Endothelial cell (in vitro differentiated cells): ENCODE measurements around the gene RPL31. TPM values are rescaled to one million over a fixed set of nuclear protein-coding genes. Genes with fewer than 3 reads are reported as not detected.

ENCODE experiments used
- DNase-seq: peaks from one replicate; pipeline ENCODE4 v3.0.0; 2021; ENCODE audit warnings: low spot score
- H3K27ac Mint-ChIP-seq: one replicate; pipeline ENCODE4 v1.8.0; 2021; ENCODE audit warnings: mixed read lengths, inconsistent platforms; ENCODE audit not compliant: unreplicated experiment
- H3K27me3 Mint-ChIP-seq: one replicate; pipeline ENCODE4 v1.8.0; 2021; ENCODE audit warnings: mild to moderate bottlenecking, moderate library complexity, mixed read lengths, inconsistent platforms; ENCODE audit not compliant: unreplicated experiment
- H3K36me3 Mint-ChIP-seq: one replicate; pipeline ENCODE4 v1.8.0; 2021; ENCODE audit warnings: mild to moderate bottlenecking, low read depth, mixed read lengths, inconsistent platforms; ENCODE audit not compliant: unreplicated experiment
- H3K4me1 Mint-ChIP-seq: one replicate; pipeline ENCODE4 v1.8.0; 2021; ENCODE audit warnings: mild to moderate bottlenecking, mixed read lengths, inconsistent platforms; ENCODE audit not compliant: unreplicated experiment
- H3K4me3 Mint-ChIP-seq: one replicate; pipeline ENCODE4 v1.8.0; 2021; ENCODE audit warnings: mild to moderate bottlenecking, mixed read lengths, inconsistent platforms; ENCODE audit not compliant: unreplicated experiment
- H3K9me3 Mint-ChIP-seq: one replicate; pipeline ENCODE4 v1.8.0; 2021; ENCODE audit warnings: mixed read lengths, inconsistent platforms; ENCODE audit not compliant: unreplicated experiment
- total RNA-seq: library from RNA; stranded (reverse); fragmentation: NEBNext Ultra II Directional; extraction: Animal tissue kit (Norgen Biotek cat#: 25700); gene quantifications from one replicate; pipeline ENCODE4 v1.2.1, GENCODE V29; 2021; ENCODE audit not compliant: unreplicated experiment
- TF ChIP-seq, protein P1 (sequence below): fragments of 200-600 bp; sonication (generic); IDR thresholded peaks from one replicate; pipeline ENCODE4 v1.5.0; 2021; ENCODE audit warnings: antibody characterized with exemption; ENCODE audit not compliant: unreplicated experiment

The RPL31 gene
- total RNA-seq, 1 donor from 2014 or later = 1,589 TPM

DNA sequence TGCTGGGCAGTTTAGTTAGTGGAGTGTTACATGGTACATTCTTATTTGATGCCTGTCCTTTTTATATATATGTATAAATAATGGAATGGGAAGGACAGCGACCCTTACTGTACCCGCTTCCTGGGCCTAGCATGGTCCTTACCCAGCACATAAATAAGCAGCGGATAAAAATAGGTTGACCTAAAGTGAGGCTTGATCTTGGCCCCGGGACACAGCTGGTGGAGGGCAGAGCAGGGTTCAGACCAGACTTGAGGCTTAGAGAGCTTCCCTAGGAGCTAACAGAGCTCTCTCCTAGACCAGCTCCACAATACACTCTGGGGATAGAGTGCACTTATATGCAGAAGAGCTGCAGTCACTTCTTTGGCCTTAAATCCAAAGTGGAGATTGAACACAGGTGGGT lies 46.9 kb upstream of the RPL31 start:
- Mint-ChIP-seq H3K4me3 (no peak overlapping the region), H3K27me3 (peaks cover 5% of the 10 kb centered on the region), H3K9me3 (no peaks in the 10 kb centered on the region), H3K36me3 (peaks cover 23% of the 10 kb centered on the region), H3K27ac (no peak overlapping the region), H3K4me1 (peaks cover 8% of the 10 kb centered on the region)
- TF ChIP-seq, protein P1, sequence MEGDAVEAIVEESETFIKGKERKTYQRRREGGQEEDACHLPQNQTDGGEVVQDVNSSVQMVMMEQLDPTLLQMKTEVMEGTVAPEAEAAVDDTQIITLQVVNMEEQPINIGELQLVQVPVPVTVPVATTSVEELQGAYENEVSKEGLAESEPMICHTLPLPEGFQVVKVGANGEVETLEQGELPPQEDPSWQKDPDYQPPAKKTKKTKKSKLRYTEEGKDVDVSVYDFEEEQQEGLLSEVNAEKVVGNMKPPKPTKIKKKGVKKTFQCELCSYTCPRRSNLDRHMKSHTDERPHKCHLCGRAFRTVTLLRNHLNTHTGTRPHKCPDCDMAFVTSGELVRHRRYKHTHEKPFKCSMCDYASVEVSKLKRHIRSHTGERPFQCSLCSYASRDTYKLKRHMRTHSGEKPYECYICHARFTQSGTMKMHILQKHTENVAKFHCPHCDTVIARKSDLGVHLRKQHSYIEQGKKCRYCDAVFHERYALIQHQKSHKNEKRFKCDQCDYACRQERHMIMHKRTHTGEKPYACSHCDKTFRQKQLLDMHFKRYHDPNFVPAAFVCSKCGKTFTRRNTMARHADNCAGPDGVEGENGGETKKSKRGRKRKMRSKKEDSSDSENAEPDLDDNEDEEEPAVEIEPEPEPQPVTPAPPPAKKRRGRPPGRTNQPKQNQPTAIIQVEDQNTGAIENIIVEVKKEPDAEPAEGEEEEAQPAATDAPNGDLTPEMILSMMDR = no peak
- DNase-seq = no peak

DNA sequence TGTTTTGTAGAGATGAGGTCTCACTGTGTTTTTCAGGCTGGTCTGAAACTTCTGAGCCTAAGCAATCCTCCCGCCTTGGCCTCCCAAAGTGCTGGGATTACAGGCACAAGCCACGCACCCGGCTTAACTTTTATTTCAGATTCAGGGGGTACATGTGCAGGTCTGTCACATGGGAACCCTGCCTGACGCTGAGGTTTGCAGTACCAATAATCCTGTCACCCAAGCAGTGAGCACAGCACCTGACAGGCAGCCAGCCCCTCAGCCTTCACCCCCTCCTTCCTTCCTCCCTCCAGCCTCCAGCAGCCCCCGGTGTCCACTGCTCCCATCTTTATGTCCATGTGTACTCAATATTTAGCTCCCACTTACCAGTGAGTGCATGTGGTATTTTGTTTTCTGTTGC lies 46.0 kb upstream of the RPL31 start:
- no peak overlapping the region for H3K4me3 Mint-ChIP-seq
- H3K4me1 Mint-ChIP-seq = peaks cover 8% of the 10 kb centered on the region
- no peak for DNase-seq
- H3K27ac Mint-ChIP-seq = no peak overlapping the region
- TF ChIP-seq, protein P1 = no peak
- H3K27me3 Mint-ChIP-seq = peaks cover 5% of the 10 kb centered on the region
- peaks cover 14% of the 10 kb centered on the region for H3K36me3 Mint-ChIP-seq
- H3K9me3 Mint-ChIP-seq = no peaks in the 10 kb centered on the region

DNA sequence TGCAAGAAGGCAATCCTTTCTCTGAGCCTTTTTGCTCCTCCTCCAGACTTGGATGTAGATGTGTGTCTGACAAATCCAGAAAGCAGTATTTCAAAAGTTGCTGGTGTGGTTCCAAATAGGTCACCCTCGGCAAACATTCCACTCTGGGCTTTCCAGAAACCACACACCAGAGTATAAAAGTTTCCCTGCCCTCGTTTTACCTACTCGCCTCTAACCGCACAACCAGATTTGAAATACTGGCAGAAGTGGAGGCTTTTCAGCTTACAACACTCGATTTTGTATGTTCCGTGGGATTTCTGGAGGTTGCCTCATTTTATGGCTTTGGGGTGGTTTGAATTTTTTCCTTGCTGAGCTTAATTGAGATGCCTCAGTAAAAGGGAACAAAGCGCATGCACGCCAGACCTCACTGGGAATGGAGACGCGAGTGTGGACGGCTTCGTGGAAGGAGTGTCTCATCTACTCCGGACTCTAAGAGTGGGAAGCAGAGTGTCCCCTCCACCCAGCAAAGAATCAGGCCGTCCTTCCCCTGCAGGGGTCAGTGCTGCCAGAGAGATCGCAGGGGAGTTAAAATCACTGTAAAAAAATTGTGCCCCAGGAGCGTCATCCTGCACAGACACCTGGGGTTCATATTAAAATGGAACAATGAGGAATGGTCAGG lies 44.0 kb upstream of the RPL31 start:
- H3K27me3 Mint-ChIP-seq = peaks cover 5% of the 10 kb centered on the region
- peaks cover 13% of the 10 kb centered on the region for H3K36me3 Mint-ChIP-seq
- DNase-seq = no peak
- H3K4me1 Mint-ChIP-seq = peaks cover 3% of the 10 kb centered on the region
- H3K27ac Mint-ChIP-seq = no peak overlapping the region
- no peak overlapping the region for H3K4me3 Mint-ChIP-seq
- no peaks in the 10 kb centered on the region for H3K9me3 Mint-ChIP-seq
- TF ChIP-seq, protein P1 = no peak

DNA sequence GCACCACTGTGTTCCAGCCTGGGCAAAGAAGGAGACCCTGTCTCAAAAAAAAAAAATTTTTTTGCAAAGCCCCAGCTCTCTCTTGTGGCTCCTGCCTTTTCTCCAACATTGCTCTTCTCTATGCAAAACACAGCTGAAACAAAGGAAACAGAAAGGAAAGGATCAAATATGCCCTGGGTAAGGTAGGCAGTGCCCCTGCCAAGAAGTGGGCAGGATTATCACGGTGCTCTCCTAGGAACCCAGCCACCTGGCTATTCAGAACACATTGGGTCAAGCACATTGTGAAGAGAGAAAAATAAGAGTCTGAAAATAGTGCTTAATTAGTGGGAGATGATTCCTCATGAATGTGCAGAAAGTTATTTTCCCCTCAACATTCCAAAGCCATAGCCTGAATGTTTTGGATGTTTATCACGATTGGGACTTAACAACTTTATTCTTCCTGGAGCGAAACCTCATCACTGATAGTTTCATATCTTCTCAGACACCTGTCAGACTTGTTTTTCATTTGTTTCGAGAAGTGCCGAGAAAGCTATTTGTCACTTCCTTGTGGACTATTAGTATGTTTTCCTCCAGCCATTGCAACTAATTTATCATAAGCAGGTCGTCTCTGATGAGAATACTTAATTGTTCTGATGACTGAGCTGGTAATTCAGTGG lies 42.7 kb upstream of the RPL31 start:
- Mint-ChIP-seq H3K27ac (no peak overlapping the region), H3K27me3 (peaks cover 5% of the 10 kb centered on the region), H3K4me3 (no peak overlapping the region), H3K36me3 (peaks cover 15% of the 10 kb centered on the region), H3K9me3 (no peaks in the 10 kb centered on the region), H3K4me1 (peaks cover 6% of the 10 kb centered on the region)
- DNase-seq = no peak
- TF ChIP-seq, protein P1 = no peak

DNA sequence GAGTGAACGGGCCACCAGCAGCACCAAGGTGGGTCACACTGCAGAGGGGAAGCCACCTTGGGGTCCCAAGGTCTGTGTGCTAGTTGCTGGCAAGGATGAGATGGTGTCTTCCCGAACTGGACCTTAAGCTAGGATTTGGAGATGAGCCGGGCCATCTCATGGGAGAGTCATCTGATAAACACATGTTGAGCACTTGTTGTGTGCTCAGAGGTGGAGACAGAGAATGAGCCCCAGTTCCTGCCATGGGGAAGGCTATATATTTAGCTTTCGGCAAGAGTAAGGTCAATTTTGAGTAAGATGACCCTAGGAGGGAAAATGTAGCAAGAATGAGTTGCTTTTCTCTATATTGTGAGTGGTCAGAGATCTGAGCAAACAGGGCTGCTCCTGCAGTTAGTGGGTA lies 41.4 kb upstream of the RPL31 start:
- no peak overlapping the region for H3K27ac Mint-ChIP-seq
- peaks cover 6% of the 10 kb centered on the region for H3K4me1 Mint-ChIP-seq
- H3K27me3 Mint-ChIP-seq = peaks cover 4% of the 10 kb centered on the region
- no peak for DNase-seq
- H3K4me3 Mint-ChIP-seq = no peak overlapping the region
- TF ChIP-seq, protein P1 = no peak
- H3K36me3 Mint-ChIP-seq = peaks cover 19% of the 10 kb centered on the region
- H3K9me3 Mint-ChIP-seq = no peaks in the 10 kb centered on the region
